Activated T-cell treated with anti-CD3 and anti-CD28 coated beads for 48 hours (primary cell): ENCODE results near the gene RPRD1A.
"Not testable (repeated sequence)": the region's sequence is repeated elsewhere in the genome, so short reads cannot be mapped to it uniquely, and the experiment has no call there.

Experiments
- DNase-seq: peaks from one replicate; pipeline ENCODE4 v3.0.0-alpha.2; 2020; ENCODE audit warnings: low read depth

RPRD1A gene

GRCh38 chr18:35969676-35970075 lies 97.7 kb downstream of the RPRD1A start:
- DNase-seq = no peak

- no peak for DNase-seq
These were observed 99.0 kb downstream of the RPRD1A start for GRCh38 chr18:35968278-35968880.

- not testable (repeated sequence) for DNase-seq
These were observed 99.5 kb downstream of the RPRD1A start for GRCh38 chr18:35967866-35968265.

- DNase-seq = no peak
These were observed 103.0 kb downstream of the RPRD1A start for GRCh38 chr18:35964319-35964718.

- DNase-seq = no peak
These were observed 105.0 kb downstream of the RPRD1A start for GRCh38 chr18:35962320-35962719.

- no peak for DNase-seq
These were observed 111.1 kb downstream of the RPRD1A start for GRCh38 chr18:35956226-35956625.

GRCh38 chr18:35953688-35954087 lies 113.7 kb downstream of the RPRD1A start:
- DNase-seq = no peak

- DNase-seq = no peak
These were observed 116.8 kb downstream of the RPRD1A start for GRCh38 chr18:35950628-35950982.

GRCh38 chr18:35949903-35950627 lies 117.3 kb downstream of the RPRD1A start:
- DNase-seq = peak; percentile 23

GRCh38 chr18:35949090-35949489 lies 118.3 kb downstream of the RPRD1A start:
- DNase-seq = no peak

- DNase-seq = no peak
These were observed 119.3 kb downstream of the RPRD1A start for GRCh38 chr18:35948080-35948479.

GRCh38 chr18:35942661-35943060 lies 124.7 kb downstream of the RPRD1A start:
- DNase-seq = no peak

- no peak for DNase-seq
These were observed 125.2 kb downstream of the RPRD1A start for GRCh38 chr18:35942133-35942532.

- DNase-seq = no peak
These were observed 126.1 kb downstream of the RPRD1A start for GRCh38 chr18:35941299-35941698.
